K562 (cell line): ENCODE measurements around the gene ZNRD2. TPM values are rescaled to one million over a fixed set of nuclear protein-coding genes. Genes with fewer than 3 reads are reported as not detected.

ENCODE experiments used
- CAMTA2 ChIP-seq: fragments of 250-450 bp; sonication (Bioruptor Pico); conservative IDR thresholded peaks from 2 replicates; pipeline ENCODE4 v1.5.1; 2022
- MAFG ChIP-seq: fragments of 450-650 bp; conservative IDR thresholded peaks from 2 replicates; pipeline ENCODE4 v1.6.1; 2016; ENCODE audit warnings: missing genetic modification characterization, missing compliant biosample characterization
- NFRKB ChIP-seq: fragments of 450-650 bp; IDR thresholded peaks from 2 replicates; pipeline ENCODE4 v1.6.1; 2016; ENCODE audit warnings: low read depth
- NR1H2 ChIP-seq: sonication (generic); formaldehyde crosslinking; IDR thresholded peaks from 2 replicates; pipeline ENCODE4 v1.4.0; 2020; ENCODE audit warnings: mild to moderate bottlenecking, missing genetic modification reagents
- NR2C2 ChIP-seq, 2 experiments: fragments of 200-800 bp in 1 of 2; sonication (Bioruptor generic) in 1 of 2; sonication (generic) in 1 of 2; formaldehyde crosslinking in 1 of 2; IDR thresholded peaks; 2 replicates each; pipeline versions ENCODE4 v1.6.1 to v1.8.0; 2016 to 2022; ENCODE audit warnings: mild to moderate bottlenecking in 1 of 2, missing compliant biosample characterization in 1 of 2, missing genetic modification characterization in 1 of 2, missing genetic modification reagents in 1 of 2
- POLR2G ChIP-seq: fragments of 200-400 bp; formaldehyde crosslinking; IDR thresholded peaks from 2 replicates; pipeline ENCODE4 v1.6.1; 2017; ENCODE audit warnings: low read depth, mild to moderate bottlenecking, antibody characterized with exemption, low read length, moderate library complexity
- RBFOX2 ChIP-seq: fragments of 200-400 bp; formaldehyde crosslinking; IDR thresholded peaks from 2 replicates; pipeline ENCODE4 v1.6.1; 2017; ENCODE audit warnings: low read depth, mild to moderate bottlenecking, low read length, moderate library complexity
- RHOXF2B ChIP-seq: fragments of 250-450 bp; sonication (Bioruptor Pico); conservative IDR thresholded peaks from 2 replicates; pipeline ENCODE4 v1.5.1; 2021
- ZNF316 ChIP-seq: fragments of 450-650 bp; IDR thresholded peaks from 2 replicates; pipeline ENCODE4 v1.6.1; 2016
- ZNF740 ChIP-seq, 3 experiments: fragments of 200-800 bp in 1 of 3; sonication (Bioruptor generic) in 1 of 3; sonication (generic) in 1 of 3; formaldehyde crosslinking in 1 of 3; IDR thresholded peaks; 2 replicates each; pipeline versions ENCODE4 v1.6.1 to v1.8.0; 2016 to 2022; ENCODE audit warnings: mild to moderate bottlenecking in 2 of 3, missing compliant biosample characterization in 2 of 3, missing genetic modification characterization in 2 of 3, missing genetic modification reagents in 1 of 3
- polyA plus RNA-seq, 8 experiments: library from polyadenylated mRNA; depleted of rRNA in 4 of 8; stranded (reverse) in 5 of 8; unstranded in 3 of 8; fragments of >200 nt; fragmentation: Nextera tagmentation in 2 of 8; fragmentation: Illumina TruSeq in 1 of 8; extraction: Ambion mirVana in 2 of 8; extraction: Trizol in 1 of 8; gene quantifications; 2 replicates each; pipeline versions ENCODE4 v1.2.1 to v1.2.3, GENCODE V29; 2011 to 2014; ENCODE audit warnings: inconsistent platforms in 1 of 8, missing spikeins in 1 of 8
- total RNA-seq, 7 experiments: library from RNA; depleted of rRNA in 6 of 7; stranded (reverse); fragments of >200 nt in 6 of 7; fragmentation: Illumina TruSeq in 2 of 7; extraction: Trizol in 2 of 7; gene quantifications; 2 replicates each; pipeline versions ENCODE4 v1.2.1 to v1.2.3, GENCODE V29; 2011 to 2021; ENCODE audit warnings: low replicate concordance in 1 of 7
- TF ChIP-seq, protein P1 (sequence below): fragments of 150-350 bp; IDR thresholded peaks from 2 replicates; pipeline ENCODE4 v1.6.1; 2014; ENCODE audit warnings: low read depth, mild to moderate bottlenecking, low read length, borderline replicate concordance
- TF ChIP-seq, protein P2 (sequence below): sonication (generic); formaldehyde crosslinking; IDR thresholded peaks from 2 replicates; pipeline ENCODE4 v1.8.0; 2023; ENCODE audit warnings: missing genetic modification reagents, mild to moderate bottlenecking, borderline replicate concordance
- TF ChIP-seq, protein P3 (sequence below): sonication (generic); formaldehyde crosslinking; IDR thresholded peaks from 2 replicates; pipeline ENCODE4 v1.8.0; 2022; ENCODE audit warnings: mild to moderate bottlenecking, missing genetic modification reagents, borderline replicate concordance

ZNRD2 gene
- total and polyA plus RNA-seq, 9 of the 15 experiments (the other 6 are each of a cell fraction or from before 2014, with no cell fraction given), result 13.4 to 129 (median 60.4) TPM

GRCh38 chr11:65591939-65592857 lies 21.9 kb downstream of the ZNRD2 start (continued):
- TF ChIP-seq, protein P1, sequence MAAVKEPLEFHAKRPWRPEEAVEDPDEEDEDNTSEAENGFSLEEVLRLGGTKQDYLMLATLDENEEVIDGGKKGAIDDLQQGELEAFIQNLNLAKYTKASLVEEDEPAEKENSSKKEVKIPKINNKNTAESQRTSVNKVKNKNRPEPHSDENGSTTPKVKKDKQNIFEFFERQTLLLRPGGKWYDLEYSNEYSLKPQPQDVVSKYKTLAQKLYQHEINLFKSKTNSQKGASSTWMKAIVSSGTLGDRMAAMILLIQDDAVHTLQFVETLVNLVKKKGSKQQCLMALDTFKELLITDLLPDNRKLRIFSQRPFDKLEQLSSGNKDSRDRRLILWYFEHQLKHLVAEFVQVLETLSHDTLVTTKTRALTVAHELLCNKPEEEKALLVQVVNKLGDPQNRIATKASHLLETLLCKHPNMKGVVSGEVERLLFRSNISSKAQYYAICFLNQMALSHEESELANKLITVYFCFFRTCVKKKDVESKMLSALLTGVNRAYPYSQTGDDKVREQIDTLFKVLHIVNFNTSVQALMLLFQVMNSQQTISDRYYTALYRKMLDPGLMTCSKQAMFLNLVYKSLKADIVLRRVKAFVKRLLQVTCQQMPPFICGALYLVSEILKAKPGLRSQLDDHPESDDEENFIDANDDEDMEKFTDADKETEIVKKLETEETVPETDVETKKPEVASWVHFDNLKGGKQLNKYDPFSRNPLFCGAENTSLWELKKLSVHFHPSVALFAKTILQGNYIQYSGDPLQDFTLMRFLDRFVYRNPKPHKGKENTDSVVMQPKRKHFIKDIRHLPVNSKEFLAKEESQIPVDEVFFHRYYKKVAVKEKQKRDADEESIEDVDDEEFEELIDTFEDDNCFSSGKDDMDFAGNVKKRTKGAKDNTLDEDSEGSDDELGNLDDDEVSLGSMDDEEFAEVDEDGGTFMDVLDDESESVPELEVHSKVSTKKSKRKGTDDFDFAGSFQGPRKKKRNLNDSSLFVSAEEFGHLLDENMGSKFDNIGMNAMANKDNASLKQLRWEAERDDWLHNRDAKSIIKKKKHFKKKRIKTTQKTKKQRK, result no peak
- TF ChIP-seq MAFG (no peak), ZNF740 (CRISPR knock-in tag; IDR thresholded peaks at IDR 0.05) (no peak), ZNF740 (tag; IDR thresholded peaks at IDR 0.05) (no peak), NR2C2 (CRISPR knock-in tag; IDR thresholded peaks at IDR 0.05) (no peak), NR2C2 (tag; IDR thresholded peaks at IDR 0.05) (no peak), POLR2G (peak; percentile 27; the same call in 1 of the 2 replicates), ZNF316 (peak; percentile 27; the same call in 1 of the 2 replicates), NR1H2 (CRISPR knock-in tag) (no peak), CAMTA2 (CRISPR knock-in tag) (no peak), RHOXF2B (CRISPR knock-in tag) (no peak), RBFOX2 (peak; percentile 47), NFRKB (no peak)
- TF ChIP-seq, protein P2, sequence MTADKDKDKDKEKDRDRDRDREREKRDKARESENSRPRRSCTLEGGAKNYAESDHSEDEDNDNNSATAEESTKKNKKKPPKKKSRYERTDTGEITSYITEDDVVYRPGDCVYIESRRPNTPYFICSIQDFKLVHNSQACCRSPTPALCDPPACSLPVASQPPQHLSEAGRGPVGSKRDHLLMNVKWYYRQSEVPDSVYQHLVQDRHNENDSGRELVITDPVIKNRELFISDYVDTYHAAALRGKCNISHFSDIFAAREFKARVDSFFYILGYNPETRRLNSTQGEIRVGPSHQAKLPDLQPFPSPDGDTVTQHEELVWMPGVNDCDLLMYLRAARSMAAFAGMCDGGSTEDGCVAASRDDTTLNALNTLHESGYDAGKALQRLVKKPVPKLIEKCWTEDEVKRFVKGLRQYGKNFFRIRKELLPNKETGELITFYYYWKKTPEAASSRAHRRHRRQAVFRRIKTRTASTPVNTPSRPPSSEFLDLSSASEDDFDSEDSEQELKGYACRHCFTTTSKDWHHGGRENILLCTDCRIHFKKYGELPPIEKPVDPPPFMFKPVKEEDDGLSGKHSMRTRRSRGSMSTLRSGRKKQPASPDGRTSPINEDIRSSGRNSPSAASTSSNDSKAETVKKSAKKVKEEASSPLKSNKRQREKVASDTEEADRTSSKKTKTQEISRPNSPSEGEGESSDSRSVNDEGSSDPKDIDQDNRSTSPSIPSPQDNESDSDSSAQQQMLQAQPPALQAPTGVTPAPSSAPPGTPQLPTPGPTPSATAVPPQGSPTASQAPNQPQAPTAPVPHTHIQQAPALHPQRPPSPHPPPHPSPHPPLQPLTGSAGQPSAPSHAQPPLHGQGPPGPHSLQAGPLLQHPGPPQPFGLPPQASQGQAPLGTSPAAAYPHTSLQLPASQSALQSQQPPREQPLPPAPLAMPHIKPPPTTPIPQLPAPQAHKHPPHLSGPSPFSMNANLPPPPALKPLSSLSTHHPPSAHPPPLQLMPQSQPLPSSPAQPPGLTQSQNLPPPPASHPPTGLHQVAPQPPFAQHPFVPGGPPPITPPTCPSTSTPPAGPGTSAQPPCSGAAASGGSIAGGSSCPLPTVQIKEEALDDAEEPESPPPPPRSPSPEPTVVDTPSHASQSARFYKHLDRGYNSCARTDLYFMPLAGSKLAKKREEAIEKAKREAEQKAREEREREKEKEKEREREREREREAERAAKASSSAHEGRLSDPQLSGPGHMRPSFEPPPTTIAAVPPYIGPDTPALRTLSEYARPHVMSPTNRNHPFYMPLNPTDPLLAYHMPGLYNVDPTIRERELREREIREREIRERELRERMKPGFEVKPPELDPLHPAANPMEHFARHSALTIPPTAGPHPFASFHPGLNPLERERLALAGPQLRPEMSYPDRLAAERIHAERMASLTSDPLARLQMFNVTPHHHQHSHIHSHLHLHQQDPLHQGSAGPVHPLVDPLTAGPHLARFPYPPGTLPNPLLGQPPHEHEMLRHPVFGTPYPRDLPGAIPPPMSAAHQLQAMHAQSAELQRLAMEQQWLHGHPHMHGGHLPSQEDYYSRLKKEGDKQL, result no peak
- TF ChIP-seq, protein P3, sequence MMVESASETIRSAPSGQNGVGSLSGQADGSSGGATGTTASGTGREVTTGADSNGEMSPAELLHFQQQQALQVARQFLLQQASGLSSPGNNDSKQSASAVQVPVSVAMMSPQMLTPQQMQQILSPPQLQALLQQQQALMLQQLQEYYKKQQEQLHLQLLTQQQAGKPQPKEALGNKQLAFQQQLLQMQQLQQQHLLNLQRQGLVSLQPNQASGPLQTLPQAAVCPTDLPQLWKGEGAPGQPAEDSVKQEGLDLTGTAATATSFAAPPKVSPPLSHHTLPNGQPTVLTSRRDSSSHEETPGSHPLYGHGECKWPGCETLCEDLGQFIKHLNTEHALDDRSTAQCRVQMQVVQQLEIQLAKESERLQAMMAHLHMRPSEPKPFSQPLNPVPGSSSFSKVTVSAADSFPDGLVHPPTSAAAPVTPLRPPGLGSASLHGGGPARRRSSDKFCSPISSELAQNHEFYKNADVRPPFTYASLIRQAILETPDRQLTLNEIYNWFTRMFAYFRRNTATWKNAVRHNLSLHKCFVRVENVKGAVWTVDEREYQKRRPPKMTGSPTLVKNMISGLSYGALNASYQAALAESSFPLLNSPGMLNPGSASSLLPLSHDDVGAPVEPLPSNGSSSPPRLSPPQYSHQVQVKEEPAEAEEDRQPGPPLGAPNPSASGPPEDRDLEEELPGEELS (CRISPR knock-in tag), result no peak
